Measurements from ENCODE around the gene FAAH.

DNA sequence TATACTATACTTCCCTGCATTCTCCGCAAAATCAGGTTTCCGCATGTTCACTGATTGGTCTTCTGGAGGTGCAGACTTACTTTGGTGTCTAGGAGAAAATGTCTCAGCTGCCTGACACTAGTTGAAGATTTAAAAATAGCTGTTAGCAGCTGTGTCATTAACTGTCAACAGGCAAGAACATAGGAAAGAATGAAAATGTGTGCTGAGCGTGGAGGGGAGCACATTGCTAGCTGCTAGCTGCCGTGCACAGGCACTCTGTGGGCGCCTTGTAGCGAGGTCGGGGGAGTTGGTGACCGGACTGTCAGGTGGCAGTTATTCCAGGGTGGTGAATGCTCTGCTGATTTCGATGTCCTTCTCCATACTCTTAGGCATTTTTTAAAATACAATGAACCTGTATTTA, 5.2 kb downstream of the FAAH start:
- no peak for TF ChIP-seq EZH2 (IDR thresholded peaks at IDR 0.05)
- TF ChIP-seq CTCF (IDR thresholded peaks at IDR 0.05) = no peak

Measured in neural progenitor cell (in vitro differentiated cells).